PFSK-1 (cell line): Measurements from ENCODE around the gene SCML2. TPM values are rescaled to one million over a fixed set of nuclear protein-coding genes. Genes with fewer than 3 reads are reported as not detected.

Source experiments
- FOXP2 ChIP-seq: optimal IDR thresholded peaks from 2 replicates; pipeline ENCODE3; 2011; ENCODE audit warnings: borderline replicate concordance, control low read depth, inconsistent platforms; ENCODE audit not compliant: insufficient read depth; ENCODE audit errors: extremely low read length, extremely low read depth
- POLR2AphosphoS5 ChIP-seq: IDR thresholded peaks from 2 replicates; pipeline ENCODE4 v1.6.1; 2012; ENCODE audit warnings: low read depth, mild to moderate bottlenecking, control low read depth, low read length, moderate library complexity
- SIN3A ChIP-seq: IDR thresholded peaks from 2 replicates; pipeline ENCODE4 v1.6.1; 2012; ENCODE audit warnings: mild to moderate bottlenecking, low read length, moderate library complexity, borderline replicate concordance; ENCODE audit not compliant: insufficient read depth
- TAF1 ChIP-seq: IDR thresholded peaks from 2 replicates; pipeline ENCODE4 v1.6.1; 2012; ENCODE audit warnings: low read length, control low read depth, borderline replicate concordance; ENCODE audit not compliant: insufficient read depth
- polyA plus RNA-seq: library from polyadenylated mRNA; unstranded; fragments of >200 nt; gene quantifications from one replicate; pipeline ENCODE4 v1.2.1, GENCODE V29; 2012; ENCODE audit warnings: low read depth, missing spikeins; ENCODE audit not compliant: insufficient read length
- TF ChIP-seq, protein P1 (sequence below), 2 experiments: IDR thresholded peaks; 2 replicates each; pipeline versions ENCODE4 v1.6.1 to v1.8.0; 2011 to 2012; ENCODE audit warnings: low read depth in 2 of 2, low read length in 2 of 2, control low read depth in 1 of 2, inconsistent platforms in 1 of 2, mild to moderate bottlenecking in 1 of 2, moderate library complexity in 1 of 2; ENCODE audit not compliant: insufficient read depth in 1 of 2

Gene SCML2
- polyA plus RNA-seq, result not detected

DNA sequence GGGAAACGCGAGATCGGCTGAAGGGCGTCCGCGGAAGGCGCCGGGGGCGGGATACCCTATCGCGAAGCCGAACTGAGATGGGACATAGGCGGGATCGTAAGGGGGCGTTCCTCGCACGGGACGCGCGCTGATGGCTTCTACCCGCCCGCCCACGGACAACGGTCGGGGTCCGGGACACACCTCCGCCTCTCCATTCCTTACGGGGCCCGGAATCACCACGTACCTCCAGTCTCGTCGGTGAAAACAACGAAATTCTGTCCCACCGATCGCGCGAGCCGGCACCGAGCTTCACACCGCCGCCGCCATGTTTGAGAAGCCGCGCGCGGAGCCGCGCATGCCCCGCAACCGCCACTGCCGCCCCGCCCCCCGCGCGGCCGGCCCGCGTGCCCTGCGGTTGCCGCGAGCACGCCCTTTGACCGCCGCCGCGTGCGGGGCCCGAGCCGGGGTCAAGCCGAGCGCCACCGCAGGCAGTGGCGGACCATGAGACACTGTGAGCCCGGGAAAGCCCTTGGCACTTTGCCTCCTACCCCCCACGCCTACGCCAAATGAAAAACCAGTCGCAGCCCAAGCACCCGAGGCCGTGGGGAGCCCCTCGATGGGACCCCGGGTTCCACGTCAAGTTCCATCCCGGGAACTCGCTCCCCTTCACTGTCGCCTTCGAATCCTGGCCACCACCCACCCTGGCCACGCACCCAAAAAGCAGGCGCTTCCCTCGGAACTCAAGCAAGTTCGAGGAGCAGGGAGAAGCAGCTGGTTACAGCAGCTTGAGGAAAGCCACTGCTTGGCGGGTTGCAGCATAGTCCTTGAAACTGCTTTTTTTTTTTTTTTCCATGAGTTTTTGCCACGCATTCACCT, at the start of gene SCML2:
TSS of gene SCML2 (minus strand) at position 320 of the 855 bp plus-strand sequence. CDS start 20,617 bp downstream, outside the sequence.
- TF ChIP-seq TAF1 (no peak), POLR2AphosphoS5 (no peak), FOXP2 (no peak), SIN3A (no peak)
- TF ChIP-seq, protein P1, sequence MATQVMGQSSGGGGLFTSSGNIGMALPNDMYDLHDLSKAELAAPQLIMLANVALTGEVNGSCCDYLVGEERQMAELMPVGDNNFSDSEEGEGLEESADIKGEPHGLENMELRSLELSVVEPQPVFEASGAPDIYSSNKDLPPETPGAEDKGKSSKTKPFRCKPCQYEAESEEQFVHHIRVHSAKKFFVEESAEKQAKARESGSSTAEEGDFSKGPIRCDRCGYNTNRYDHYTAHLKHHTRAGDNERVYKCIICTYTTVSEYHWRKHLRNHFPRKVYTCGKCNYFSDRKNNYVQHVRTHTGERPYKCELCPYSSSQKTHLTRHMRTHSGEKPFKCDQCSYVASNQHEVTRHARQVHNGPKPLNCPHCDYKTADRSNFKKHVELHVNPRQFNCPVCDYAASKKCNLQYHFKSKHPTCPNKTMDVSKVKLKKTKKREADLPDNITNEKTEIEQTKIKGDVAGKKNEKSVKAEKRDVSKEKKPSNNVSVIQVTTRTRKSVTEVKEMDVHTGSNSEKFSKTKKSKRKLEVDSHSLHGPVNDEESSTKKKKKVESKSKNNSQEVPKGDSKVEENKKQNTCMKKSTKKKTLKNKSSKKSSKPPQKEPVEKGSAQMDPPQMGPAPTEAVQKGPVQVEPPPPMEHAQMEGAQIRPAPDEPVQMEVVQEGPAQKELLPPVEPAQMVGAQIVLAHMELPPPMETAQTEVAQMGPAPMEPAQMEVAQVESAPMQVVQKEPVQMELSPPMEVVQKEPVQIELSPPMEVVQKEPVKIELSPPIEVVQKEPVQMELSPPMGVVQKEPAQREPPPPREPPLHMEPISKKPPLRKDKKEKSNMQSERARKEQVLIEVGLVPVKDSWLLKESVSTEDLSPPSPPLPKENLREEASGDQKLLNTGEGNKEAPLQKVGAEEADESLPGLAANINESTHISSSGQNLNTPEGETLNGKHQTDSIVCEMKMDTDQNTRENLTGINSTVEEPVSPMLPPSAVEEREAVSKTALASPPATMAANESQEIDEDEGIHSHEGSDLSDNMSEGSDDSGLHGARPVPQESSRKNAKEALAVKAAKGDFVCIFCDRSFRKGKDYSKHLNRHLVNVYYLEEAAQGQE (IDR thresholded peaks at IDR 0.05; ENCODE audit: insufficient read depth in 1 of 2, low read depth in 2 of 2, low read length in 2 of 2), result no peak

DNA sequence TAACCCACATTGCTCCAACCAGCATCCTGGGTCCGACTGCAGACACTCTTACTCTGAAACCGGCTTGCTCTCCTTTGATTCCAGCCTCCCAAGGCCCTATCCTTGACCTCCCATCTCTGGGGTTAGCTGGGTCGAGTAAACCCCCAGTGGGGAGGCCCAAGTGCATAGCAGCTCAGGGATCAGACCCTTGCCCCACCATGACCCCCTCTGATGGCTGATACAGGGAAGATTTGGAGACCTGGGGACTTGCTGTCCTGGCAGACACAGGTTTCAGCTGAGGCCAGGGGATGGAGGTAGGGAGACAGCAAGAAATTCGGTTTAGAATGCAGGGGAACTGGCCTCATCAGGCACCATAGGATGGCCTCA, 47.3 kb upstream of the SCML2 start:
- TF ChIP-seq FOXP2 (no peak), SIN3A (no peak), TAF1 (no peak), POLR2AphosphoS5 (no peak)
- TF ChIP-seq, protein P1 (IDR thresholded peaks at IDR 0.05; ENCODE audit: insufficient read depth in 1 of 2, low read depth in 2 of 2, low read length in 2 of 2), result no peak

DNA sequence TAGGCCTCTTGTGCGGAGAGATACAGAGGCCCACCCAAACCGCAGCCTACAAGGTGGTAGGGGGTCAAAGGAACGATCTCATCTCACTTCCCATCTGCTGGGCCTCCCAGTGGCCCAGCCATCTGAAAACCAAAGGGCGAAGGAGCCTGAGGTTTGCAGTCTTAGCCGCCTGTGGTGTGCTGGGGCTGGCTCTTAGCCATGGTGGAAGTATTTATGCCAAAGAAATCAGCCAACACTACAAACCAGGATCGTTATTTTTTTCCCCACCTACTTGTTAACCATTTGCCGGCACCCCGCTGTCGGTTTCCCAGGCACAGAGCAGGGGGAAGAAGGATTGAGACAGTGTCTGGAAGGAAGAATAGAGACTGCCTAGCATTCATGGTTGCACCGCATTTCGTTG, 40.0 kb upstream of the SCML2 start:
- no peak for TF ChIP-seq SIN3A
- TF ChIP-seq, protein P1 (IDR thresholded peaks at IDR 0.05; ENCODE audit: insufficient read depth in 1 of 2, low read depth in 2 of 2, low read length in 2 of 2), result no peak
- no peak for TF ChIP-seq POLR2AphosphoS5
- no peak for TF ChIP-seq FOXP2
- TF ChIP-seq TAF1, result no peak

DNA sequence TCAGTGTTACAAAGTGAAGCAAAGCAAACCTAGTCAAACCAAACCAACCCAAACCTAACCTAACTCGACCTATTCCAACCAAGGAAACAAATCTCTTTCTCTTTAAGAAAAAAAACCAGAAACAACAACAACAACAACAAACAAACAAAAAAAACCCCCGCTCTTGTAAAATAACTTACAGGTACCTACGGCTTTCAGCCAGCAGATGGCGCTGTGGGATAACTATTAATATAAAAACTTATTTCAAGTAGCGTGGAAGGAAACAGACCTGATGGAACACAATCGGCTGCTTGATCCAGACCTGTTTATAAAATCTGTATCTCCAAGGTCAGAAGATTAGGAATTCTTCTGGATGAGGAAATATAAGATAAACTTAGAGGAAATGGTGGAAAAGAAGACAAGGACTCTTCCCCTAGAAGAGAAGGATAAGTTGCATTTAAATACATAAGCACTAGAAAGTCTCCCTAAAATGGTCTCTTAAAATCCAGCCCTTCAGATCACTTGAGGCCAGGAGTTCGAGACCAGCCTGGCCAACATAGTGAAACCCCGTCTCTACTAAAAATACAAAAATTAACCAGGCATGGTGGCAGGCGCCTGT, 36.6 kb upstream of the SCML2 start:
- no peak for TF ChIP-seq FOXP2
- TF ChIP-seq TAF1, result no peak
- no peak for TF ChIP-seq POLR2AphosphoS5
- TF ChIP-seq SIN3A, result no peak
- TF ChIP-seq, protein P1 (IDR thresholded peaks at IDR 0.05; ENCODE audit: insufficient read depth in 1 of 2, low read depth in 2 of 2, low read length in 2 of 2), result no peak
